OCI-LY3 (cell line): Measurements from ENCODE around the gene CSKMT.
"Not testable (repeated sequence)": the region's sequence is repeated elsewhere in the genome, so short reads cannot be mapped to it uniquely, and the experiment has no call there.

Experiments used
- H2AFZ ChIP-seq: fragments of 200-600, 300-600 bp; shearing (Covaris generic); 2 replicates; pipeline ENCODE4 v1.6.0; 2014; ENCODE audit warnings: antibody characterized with exemption, low read depth, low read length
- H3K27ac ChIP-seq: fragments of 200-600, 300-600 bp; sonication (generic); 2 replicates; pipeline ENCODE4 v1.5.1; 2014; ENCODE audit warnings: mild to moderate bottlenecking, low read length, moderate library complexity, mixed read lengths
- H3K27me3 ChIP-seq: fragments of 200-600, 300-600 bp; sonication (generic); 2 replicates; pipeline ENCODE4 v1.6.1; 2014; ENCODE audit warnings: low read depth, low read length, mixed read lengths
- H3K36me3 ChIP-seq: fragments of 200-600, 300-600 bp; sonication (generic); replicated peaks from 2 replicates; pipeline ENCODE3; 2014; ENCODE audit warnings: low read depth, low read length, mixed read lengths
- H3K4me1 ChIP-seq: fragments of 300-600, 200-600 bp; sonication (generic); 2 replicates; pipeline ENCODE4 v1.6.1; 2014; ENCODE audit warnings: low read length, mixed read lengths
- H3K4me2 ChIP-seq: fragments of 200-600, 300-600 bp; sonication (generic); 2 replicates; pipeline ENCODE4 v1.6.1; 2014; ENCODE audit warnings: low read length, mixed read lengths
- H3K4me3 ChIP-seq: fragments of 300-600, 200-600 bp; sonication (generic); 2 replicates; pipeline ENCODE4 v1.5.1; 2014; ENCODE audit warnings: antibody characterized with exemption, mild to moderate bottlenecking, low read length, moderate library complexity
- H3K79me2 ChIP-seq: fragments of 300-600, 200-600 bp; shearing (Covaris generic); 2 replicates; pipeline ENCODE4 v1.6.1; 2014; ENCODE audit warnings: mild to moderate bottlenecking, low read length, mixed read lengths
- H3K9ac ChIP-seq: fragments of 300-600, 200-600 bp; shearing (Covaris generic); 2 replicates; pipeline ENCODE4 v1.6.0; 2014; ENCODE audit warnings: mild to moderate bottlenecking, low read length, moderate library complexity
- H3K9me3 ChIP-seq: fragments of 200-600, 300-600 bp; shearing (Covaris generic); 2 replicates; pipeline ENCODE4 v1.6.1; 2014; ENCODE audit warnings: low read length, mixed read lengths; ENCODE audit not compliant: insufficient read depth
- H4K20me1 ChIP-seq: fragments of 200-600, 300-600 bp; sonication (generic); 2 replicates; pipeline ENCODE4 v1.6.1; 2016; ENCODE audit warnings: low read length, mixed read lengths; ENCODE audit not compliant: insufficient read depth
- EZH2phosphoT487 ChIP-seq: fragments of 200-600 bp; shearing (Covaris generic); IDR thresholded peaks from 2 replicates; pipeline ENCODE4 v1.6.1; 2018; ENCODE audit warnings: antibody characterized with exemption, mixed run types, low read depth
- TF ChIP-seq, protein P1 (sequence below): fragments of 200-600, 300-600 bp; sonication (generic); IDR thresholded peaks from 2 replicates; pipeline ENCODE4 v1.5.1; 2014; ENCODE audit warnings: antibody characterized with exemption, low read length, low read depth

CSKMT gene

DNA sequence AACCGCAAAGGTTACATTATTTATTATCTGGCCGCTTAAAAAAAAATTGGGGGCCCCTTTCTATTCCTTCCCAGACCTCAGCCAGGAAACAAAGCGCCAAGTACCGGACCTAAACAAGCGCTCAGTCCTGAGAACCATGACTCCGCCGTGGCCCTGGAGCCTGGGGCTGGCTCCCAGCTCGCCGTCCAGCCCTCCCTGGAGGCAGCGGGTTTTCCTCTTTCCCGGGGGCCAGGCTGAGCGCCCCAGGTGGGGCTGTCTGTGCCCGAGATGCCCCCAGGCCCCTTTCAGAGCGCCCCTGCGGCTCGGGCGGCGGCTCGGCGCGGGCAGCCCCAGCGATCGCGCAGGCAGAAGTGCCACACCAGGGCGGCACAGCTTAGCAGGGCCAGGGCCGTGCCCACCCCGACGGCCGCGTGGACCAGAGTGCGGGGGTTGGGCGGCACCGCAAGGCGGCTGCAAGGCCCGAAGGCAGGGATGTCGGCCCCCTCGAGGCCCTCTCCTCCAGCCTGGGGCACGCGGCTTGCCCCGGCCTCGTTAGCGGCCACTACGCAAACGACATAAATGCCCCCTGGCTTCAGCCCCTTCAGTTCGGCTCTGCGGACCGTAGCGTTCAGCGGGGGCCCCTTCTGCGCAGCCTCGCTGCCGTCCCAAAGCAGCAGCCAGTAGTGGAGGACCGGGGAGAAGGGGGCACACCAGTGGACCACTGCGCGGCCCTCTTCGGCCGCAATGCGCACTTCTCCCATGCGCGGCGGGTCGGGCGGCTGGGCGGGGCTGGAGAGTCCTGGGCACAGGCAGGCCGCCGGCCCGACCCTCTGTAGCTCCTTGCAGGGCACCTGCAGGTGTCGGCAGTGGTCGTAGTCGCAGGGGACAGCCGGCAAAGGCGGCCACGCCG, 22.6 kb downstream of the CSKMT start:
- TF ChIP-seq EZH2phosphoT487: no peak
- Histone ChIP-seq H3K4me3 (no peak overlapping the region), H2AFZ (no peak overlapping the region)

GRCh38 chr11:62688491-62688890, 23.4 kb downstream of the CSKMT start:
- Histone ChIP-seq H3K4me3 (no peak overlapping the region), H3K79me2 (no peaks in the 10 kb centered on the region), H3K9ac (no peak overlapping the region), H4K20me1 (no peaks in the 10 kb centered on the region), H2AFZ (no peak overlapping the region), H3K9me3 (no peaks in the 10 kb centered on the region), H3K27ac (no peak overlapping the region), H3K36me3 (peaks cover 23% of the 10 kb centered on the region), H3K27me3 (no peaks in the 10 kb centered on the region), H3K4me1 (no peaks in the 10 kb centered on the region), H3K4me2 (no peak overlapping the region)
- TF ChIP-seq, protein P1, sequence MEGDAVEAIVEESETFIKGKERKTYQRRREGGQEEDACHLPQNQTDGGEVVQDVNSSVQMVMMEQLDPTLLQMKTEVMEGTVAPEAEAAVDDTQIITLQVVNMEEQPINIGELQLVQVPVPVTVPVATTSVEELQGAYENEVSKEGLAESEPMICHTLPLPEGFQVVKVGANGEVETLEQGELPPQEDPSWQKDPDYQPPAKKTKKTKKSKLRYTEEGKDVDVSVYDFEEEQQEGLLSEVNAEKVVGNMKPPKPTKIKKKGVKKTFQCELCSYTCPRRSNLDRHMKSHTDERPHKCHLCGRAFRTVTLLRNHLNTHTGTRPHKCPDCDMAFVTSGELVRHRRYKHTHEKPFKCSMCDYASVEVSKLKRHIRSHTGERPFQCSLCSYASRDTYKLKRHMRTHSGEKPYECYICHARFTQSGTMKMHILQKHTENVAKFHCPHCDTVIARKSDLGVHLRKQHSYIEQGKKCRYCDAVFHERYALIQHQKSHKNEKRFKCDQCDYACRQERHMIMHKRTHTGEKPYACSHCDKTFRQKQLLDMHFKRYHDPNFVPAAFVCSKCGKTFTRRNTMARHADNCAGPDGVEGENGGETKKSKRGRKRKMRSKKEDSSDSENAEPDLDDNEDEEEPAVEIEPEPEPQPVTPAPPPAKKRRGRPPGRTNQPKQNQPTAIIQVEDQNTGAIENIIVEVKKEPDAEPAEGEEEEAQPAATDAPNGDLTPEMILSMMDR: no peak
- TF ChIP-seq EZH2phosphoT487: no peak

More for the DNA sequence above, 22.6 kb downstream of the CSKMT start:
- no peaks in the 10 kb centered on the region for H3K27me3 ChIP-seq
- no peak overlapping the region for H3K4me2 ChIP-seq
- H3K27ac ChIP-seq: no peak overlapping the region
- H3K9me3 ChIP-seq: no peaks in the 10 kb centered on the region
- peaks cover 18% of the 10 kb centered on the region for H3K36me3 ChIP-seq
- H3K9ac ChIP-seq: no peak overlapping the region
- no peaks in the 10 kb centered on the region for H3K79me2 ChIP-seq
- no peaks in the 10 kb centered on the region for H3K4me1 ChIP-seq
- no peaks in the 10 kb centered on the region for H4K20me1 ChIP-seq

GRCh38 chr11:62689421-62690183, 24.5 kb downstream of the CSKMT start, which contains the start of gene LRRN4CL:
TSS of gene LRRN4CL (minus strand) at chr11:62689530. CDS start at chr11:62688508, 1,022 bp downstream.
- Histone ChIP-seq H3K79me2 (no peaks in the 10 kb centered on the region), H3K4me3 (no peak within 1 kb of the TSS), H3K9me3 (no peaks in the 10 kb centered on the region), H3K27ac (no peak within 1 kb of the TSS), H4K20me1 (no peaks in the 10 kb centered on the region), H3K4me1 (no peaks in the 10 kb centered on the region), H3K27me3 (no peaks in the 10 kb centered on the region), H3K4me2 (no peak within 1 kb of the TSS), H2AFZ (no peak within 1 kb of the TSS), H3K36me3 (peaks cover 25% of the 10 kb centered on the region), H3K9ac (no peak within 1 kb of the TSS)
- TF ChIP-seq, protein P1: no peak
- no peak for TF ChIP-seq EZH2phosphoT487

DNA sequence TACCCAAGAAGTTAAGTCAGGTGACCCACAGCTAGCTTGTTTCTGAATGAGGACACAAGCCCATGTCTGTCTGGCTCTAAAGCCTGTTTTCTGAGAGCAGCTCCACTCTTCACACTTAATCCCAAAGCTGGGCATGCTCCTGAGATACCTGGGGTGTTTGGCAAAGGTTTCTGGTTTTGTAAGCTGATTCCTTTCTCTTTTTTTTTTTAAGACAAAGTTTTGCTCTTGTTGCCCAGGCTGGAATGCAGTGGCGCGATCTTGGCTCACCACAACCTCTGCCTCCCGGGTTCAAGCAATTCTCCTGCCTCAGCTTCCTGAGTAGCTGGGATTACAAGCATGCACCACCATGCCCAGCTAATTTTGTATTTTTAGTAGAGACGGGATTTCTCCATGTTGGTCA, 28.5 kb downstream of the CSKMT start:
- H3K4me1 ChIP-seq, H3K4me2 ChIP-seq, H3K27me3 ChIP-seq, H3K9ac ChIP-seq, H4K20me1 ChIP-seq, H3K4me3 ChIP-seq, H3K9me3 ChIP-seq, H2AFZ ChIP-seq, H3K79me2 ChIP-seq, H3K27ac ChIP-seq: not testable (repeated sequence)
- H3K36me3 ChIP-seq: peaks cover 27% of the 10 kb centered on the region
